SJCRH30 (cell line): ENCODE results near the gene ARMC8. TPM values are rescaled to one million over a fixed set of nuclear protein-coding genes. Genes with fewer than 3 reads are reported as not detected.

Experiments used
- DNase-seq, 2 experiments: peaks; one replicate each; pipeline ENCODE4 v3.0.0-alpha.2; 2015 to 2020
- H3K27ac ChIP-seq: fragments of 250-450 bp; sonication (Bioruptor Pico); 2 replicates; pipeline ENCODE4 v1.5.1; 2020; ENCODE audit warnings: mild to moderate bottlenecking, moderate library complexity
- H3K27me3 ChIP-seq: fragments of 250-450 bp; sonication (Bioruptor Pico); 2 replicates; pipeline ENCODE4 v1.5.1; 2020; ENCODE audit warnings: mild to moderate bottlenecking, moderate library complexity
- H3K36me3 ChIP-seq: fragments of 250-450 bp; sonication (Bioruptor Pico); 2 replicates; pipeline ENCODE4 v1.5.1; 2020; ENCODE audit warnings: mild to moderate bottlenecking, moderate library complexity
- H3K4me1 ChIP-seq: fragments of 250-450 bp; sonication (Bioruptor Pico); 2 replicates; pipeline ENCODE4 v1.5.1; 2020; ENCODE audit warnings: mild to moderate bottlenecking, moderate library complexity
- H3K4me3 ChIP-seq: fragments of 250-450 bp; sonication (Bioruptor Pico); 2 replicates; pipeline ENCODE4 v1.5.1; 2020; ENCODE audit warnings: mild to moderate bottlenecking, moderate library complexity
- H3K9me3 ChIP-seq: fragments of 250-450 bp; sonication (Bioruptor Pico); replicated peaks from 2 replicates; pipeline ENCODE4 v1.5.1; 2020; ENCODE audit warnings: mild to moderate bottlenecking, moderate library complexity
- total RNA-seq: library from RNA; depleted of rRNA; stranded (reverse); fragments of >200 nt; shearing (Covaris generic); gene quantifications from 2 replicates; pipeline ENCODE4 v1.2.3, GENCODE V29; 2014

Gene ARMC8
- total RNA-seq, 1 experiment from 2014 or later: 64.3 TPM

DNA sequence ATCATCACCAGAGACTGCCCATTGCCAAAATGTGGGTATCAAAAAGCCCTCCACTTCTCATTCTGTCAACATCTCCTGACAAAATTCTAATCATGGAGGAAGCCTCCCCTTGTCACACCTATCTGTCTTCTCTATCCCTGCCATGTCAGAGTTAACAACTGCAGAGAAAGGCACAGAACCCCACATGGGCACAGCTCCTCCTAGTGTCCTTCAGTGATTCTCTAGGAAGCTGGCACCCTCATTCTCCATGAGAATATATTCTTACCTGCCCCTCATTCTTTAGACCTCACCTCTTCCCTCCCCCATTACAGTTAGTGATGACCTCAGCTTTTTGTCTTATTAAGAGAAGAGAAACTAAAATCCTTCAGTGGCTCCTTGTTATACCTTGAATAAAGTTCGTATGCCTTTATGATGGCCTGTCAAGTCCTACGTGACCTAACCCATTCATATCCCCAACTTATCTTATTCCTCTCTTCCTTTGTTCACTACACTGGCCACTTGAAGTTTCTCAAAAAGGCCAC, 97.9 kb downstream of the ARMC8 start:
- DNase-seq: no peak
- Histone ChIP-seq H3K4me1 (no peaks in the 10 kb centered on the region), H3K36me3 (peaks cover 24% of the 10 kb centered on the region), H3K27ac (no peak overlapping the region), H3K9me3 (no peaks in the 10 kb centered on the region), H3K4me3 (no peak overlapping the region), H3K27me3 (no peaks in the 10 kb centered on the region)

- H3K27ac ChIP-seq: no peak overlapping the region
- no peak overlapping the region for H3K4me3 ChIP-seq
- no peaks in the 10 kb centered on the region for H3K27me3 ChIP-seq
- H3K4me1 ChIP-seq: no peaks in the 10 kb centered on the region
- H3K36me3 ChIP-seq: peaks cover 32% of the 10 kb centered on the region
- DNase-seq: no peak
- H3K9me3 ChIP-seq: no peaks in the 10 kb centered on the region
These were observed 102.2 kb downstream of the ARMC8 start for GRCh38 chr3:138289260-138289659.

GRCh38 chr3:138289701-138290100, 102.6 kb downstream of the ARMC8 start:
- no peak overlapping the region for H3K4me3 ChIP-seq
- no peak for DNase-seq
- H3K27ac ChIP-seq: no peak overlapping the region
- H3K4me1 ChIP-seq: no peaks in the 10 kb centered on the region
- peaks cover 32% of the 10 kb centered on the region for H3K36me3 ChIP-seq
- no peaks in the 10 kb centered on the region for H3K9me3 ChIP-seq
- H3K27me3 ChIP-seq: no peaks in the 10 kb centered on the region

- no peak for DNase-seq
- no peaks in the 10 kb centered on the region for H3K4me1 ChIP-seq
- no peaks in the 10 kb centered on the region for H3K27me3 ChIP-seq
- H3K4me3 ChIP-seq: no peak overlapping the region
- H3K27ac ChIP-seq: no peak overlapping the region
- H3K9me3 ChIP-seq: no peaks in the 10 kb centered on the region
- H3K36me3 ChIP-seq: peaks cover 20% of the 10 kb centered on the region
These were observed 109.5 kb downstream of the ARMC8 start for GRCh38 chr3:138296639-138297038.

DNA sequence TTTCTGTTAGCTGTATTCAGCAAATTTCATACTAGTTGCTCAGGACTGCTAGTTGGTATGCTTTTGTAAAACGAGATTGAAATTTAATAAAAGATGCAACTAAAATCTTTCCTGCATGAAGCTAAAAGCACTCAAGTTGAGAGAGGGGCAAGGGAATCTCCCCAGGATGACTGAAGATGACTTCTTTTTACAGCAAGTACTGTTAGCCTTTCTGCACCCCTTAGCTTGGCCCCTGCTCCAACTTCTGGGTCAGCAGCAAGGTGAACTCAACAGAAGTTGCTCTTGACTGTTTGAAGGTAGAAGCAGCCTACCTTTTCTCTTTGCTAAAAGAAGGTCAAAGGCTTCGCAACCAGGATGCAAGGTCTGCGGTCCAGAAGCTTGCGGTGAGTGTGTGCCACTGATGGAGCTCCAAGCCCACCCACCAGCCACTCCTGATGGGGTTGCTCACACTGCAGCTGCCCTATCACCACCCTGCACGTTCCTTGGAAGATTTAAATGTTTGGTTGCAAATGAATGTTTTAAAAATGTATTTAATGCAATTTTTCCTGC, 110.0 kb downstream of the ARMC8 start:
- no peaks in the 10 kb centered on the region for H3K4me1 ChIP-seq
- DNase-seq: no peak
- H3K36me3 ChIP-seq: peaks cover 20% of the 10 kb centered on the region
- H3K9me3 ChIP-seq: no peaks in the 10 kb centered on the region
- no peak overlapping the region for H3K4me3 ChIP-seq
- no peak overlapping the region for H3K27ac ChIP-seq
- no peaks in the 10 kb centered on the region for H3K27me3 ChIP-seq

DNA sequence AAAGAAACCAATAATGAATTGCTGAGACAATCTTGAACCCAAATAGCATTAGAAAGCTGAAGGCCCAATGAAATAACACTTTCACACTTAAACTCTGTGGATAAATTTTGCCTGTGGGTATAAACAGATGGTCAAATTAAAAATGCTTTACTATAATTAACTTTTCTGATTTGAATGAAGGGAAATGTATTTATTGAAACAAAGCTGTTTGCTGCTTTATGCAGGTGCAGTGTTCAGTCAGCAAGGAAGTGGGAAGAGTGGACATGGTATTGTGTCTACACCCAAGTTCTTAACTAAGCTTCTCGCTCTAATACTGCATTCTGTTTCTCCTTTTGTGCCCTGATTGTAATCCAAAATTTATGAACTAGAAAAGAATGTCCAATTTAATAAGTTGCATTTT, 110.8 kb downstream of the ARMC8 start:
- Histone ChIP-seq H3K36me3 (peaks cover 19% of the 10 kb centered on the region), H3K4me3 (no peak overlapping the region), H3K9me3 (no peaks in the 10 kb centered on the region), H3K4me1 (no peaks in the 10 kb centered on the region), H3K27me3 (no peaks in the 10 kb centered on the region), H3K27ac (no peak overlapping the region)
- DNase-seq: no peak

DNA sequence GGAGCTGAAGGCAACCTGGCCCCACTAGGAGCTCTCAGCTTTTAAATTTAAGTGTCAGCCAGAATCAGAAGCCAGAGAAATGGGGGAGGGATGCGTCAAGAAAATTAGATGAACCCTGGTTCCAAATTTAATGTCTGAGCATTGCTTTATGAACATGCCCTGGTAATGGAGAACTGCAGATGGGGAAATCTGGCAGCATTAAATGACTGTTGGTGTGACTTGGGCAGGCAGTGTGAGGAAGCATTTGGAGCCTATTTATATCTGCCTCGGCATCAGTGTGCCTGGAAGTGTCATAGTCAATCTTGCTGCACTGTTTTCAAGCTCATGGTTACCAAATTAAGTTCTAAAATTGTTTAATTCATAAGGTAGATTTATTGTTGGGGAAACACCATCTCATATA, 113.5 kb downstream of the ARMC8 start:
- no peaks in the 10 kb centered on the region for H3K9me3 ChIP-seq
- no peak overlapping the region for H3K4me3 ChIP-seq
- no peaks in the 10 kb centered on the region for H3K4me1 ChIP-seq
- H3K36me3 ChIP-seq: peaks cover 16% of the 10 kb centered on the region
- H3K27me3 ChIP-seq: no peaks in the 10 kb centered on the region
- H3K27ac ChIP-seq: no peak overlapping the region
- no peak for DNase-seq

GRCh38 chr3:138303474-138303873, 116.4 kb downstream of the ARMC8 start:
- no peak overlapping the region for H3K27ac ChIP-seq
- peaks cover 5% of the 10 kb centered on the region for H3K9me3 ChIP-seq
- H3K27me3 ChIP-seq: no peaks in the 10 kb centered on the region

DNA sequence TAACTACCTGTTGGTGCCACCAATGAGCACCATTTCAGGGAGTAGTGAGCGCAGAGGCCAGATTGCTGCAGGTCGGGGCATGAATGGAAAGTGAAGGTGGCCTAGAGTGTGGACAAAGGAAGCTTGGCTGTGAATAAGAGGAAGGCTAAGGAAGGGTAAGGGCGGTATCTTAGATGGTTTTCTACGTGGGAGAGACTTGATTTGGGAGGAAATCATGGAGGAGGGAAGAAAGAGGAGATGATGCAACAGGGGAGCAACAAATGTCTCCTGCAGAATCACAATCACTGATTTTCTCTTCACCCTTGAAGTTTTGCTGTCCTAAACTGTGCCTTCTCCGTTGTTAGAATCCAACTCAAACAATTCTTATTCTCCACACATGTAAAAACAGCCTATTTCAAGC, 120.8 kb downstream of the ARMC8 start:
- Histone ChIP-seq H3K4me1 (no peaks in the 10 kb centered on the region), H3K27me3 (no peaks in the 10 kb centered on the region), H3K36me3 (no peaks in the 10 kb centered on the region), H3K4me3 (no peak overlapping the region), H3K27ac (no peak overlapping the region), H3K9me3 (peaks cover 7% of the 10 kb centered on the region)
- no peak for DNase-seq

More at GRCh38 chr3:138303474-138303873, 116.4 kb downstream of the ARMC8 start:
- H3K4me3 ChIP-seq: no peak overlapping the region
- H3K4me1 ChIP-seq: no peaks in the 10 kb centered on the region
- H3K36me3 ChIP-seq: peaks cover 3% of the 10 kb centered on the region; the same call in 1 of the 2 replicates
- DNase-seq: no peak

DNA sequence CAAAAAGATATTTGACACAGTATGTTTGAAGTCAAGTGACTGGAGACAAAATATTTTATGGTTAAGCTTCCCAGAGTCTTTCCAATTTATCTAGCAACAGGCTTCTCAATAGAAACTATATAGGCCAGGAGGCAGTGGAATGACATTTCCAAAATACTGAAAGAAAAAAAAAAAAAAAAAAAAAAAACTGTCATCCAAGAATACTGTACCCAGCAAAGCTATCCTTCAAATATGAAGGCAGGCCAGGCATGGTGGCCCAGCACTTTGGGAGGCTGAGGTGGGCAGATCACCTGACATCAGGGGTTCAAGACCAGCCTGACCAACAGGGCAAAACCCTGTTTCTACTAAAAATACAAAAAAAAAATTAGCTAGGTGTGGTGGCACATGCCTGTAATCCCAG, 121.7 kb downstream of the ARMC8 start:
- H3K27me3 ChIP-seq: no peaks in the 10 kb centered on the region
- no peak overlapping the region for H3K27ac ChIP-seq
- no peaks in the 10 kb centered on the region for H3K4me1 ChIP-seq
- DNase-seq: no peak
- H3K36me3 ChIP-seq: no peaks in the 10 kb centered on the region
- peaks cover 7% of the 10 kb centered on the region for H3K9me3 ChIP-seq
- H3K4me3 ChIP-seq: no peak overlapping the region

- DNase-seq: no peak
- no peaks in the 10 kb centered on the region for H3K27me3 ChIP-seq
- H3K27ac ChIP-seq: no peak overlapping the region
- H3K9me3 ChIP-seq: peaks cover 7% of the 10 kb centered on the region
- H3K36me3 ChIP-seq: no peaks in the 10 kb centered on the region
- H3K4me1 ChIP-seq: no peaks in the 10 kb centered on the region
- no peak overlapping the region for H3K4me3 ChIP-seq
These were observed 123.4 kb downstream of the ARMC8 start for GRCh38 chr3:138310494-138310893.

DNA sequence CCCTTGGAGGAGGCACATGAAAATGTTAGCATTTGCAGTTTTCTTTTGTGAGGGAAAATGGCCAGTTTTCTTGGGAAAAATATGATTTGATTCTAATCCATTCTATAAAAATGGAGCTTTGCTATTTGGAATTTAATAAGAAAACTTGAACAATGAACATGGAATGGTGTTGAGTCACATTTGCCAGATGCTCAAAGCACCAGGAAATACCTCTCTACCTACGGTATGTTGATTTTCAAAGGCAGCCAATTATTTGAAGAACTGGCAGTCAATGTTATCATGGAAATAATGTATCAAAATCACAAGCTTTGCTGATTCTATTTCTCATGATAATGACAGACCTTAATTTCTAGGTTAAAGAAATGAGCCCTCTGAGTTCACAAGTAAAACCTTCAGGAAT, 127.7 kb downstream of the ARMC8 start:
- Histone ChIP-seq H3K4me3 (no peak overlapping the region), H3K4me1 (no peaks in the 10 kb centered on the region), H3K27ac (no peak overlapping the region), H3K9me3 (no peaks in the 10 kb centered on the region), H3K27me3 (no peaks in the 10 kb centered on the region), H3K36me3 (no peaks in the 10 kb centered on the region)
- no peak for DNase-seq

DNA sequence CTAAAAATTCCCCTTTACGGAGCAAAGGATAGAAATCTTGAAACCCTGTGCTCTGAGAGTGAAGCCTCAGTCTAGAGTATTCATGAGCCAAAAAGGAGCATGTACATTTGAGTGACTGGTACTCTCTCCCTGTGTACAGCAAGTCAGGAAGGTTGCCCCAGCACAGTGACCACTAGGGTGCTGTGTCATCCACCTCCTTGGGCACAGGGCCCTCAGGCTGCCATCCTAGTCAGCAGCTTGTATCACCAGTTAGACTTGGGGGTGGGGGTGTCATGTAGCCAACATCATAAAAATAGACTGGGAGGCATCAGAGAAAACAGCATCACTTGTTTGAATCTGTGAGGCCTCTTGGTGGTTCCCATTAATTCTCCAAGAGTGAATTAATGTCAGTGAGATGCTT, 130.6 kb downstream of the ARMC8 start:
- no peaks in the 10 kb centered on the region for H3K27me3 ChIP-seq
- H3K36me3 ChIP-seq: no peaks in the 10 kb centered on the region
- H3K9me3 ChIP-seq: no peaks in the 10 kb centered on the region
- DNase-seq: no peak
- H3K4me3 ChIP-seq: no peak overlapping the region
- no peak overlapping the region for H3K27ac ChIP-seq
- H3K4me1 ChIP-seq: no peaks in the 10 kb centered on the region

GRCh38 chr3:138323971-138324370, 136.9 kb downstream of the ARMC8 start:
- no peaks in the 10 kb centered on the region for H3K36me3 ChIP-seq
- H3K27me3 ChIP-seq: no peaks in the 10 kb centered on the region
- peaks cover 4% of the 10 kb centered on the region; the same call in 1 of the 2 replicates for H3K4me1 ChIP-seq
- no peak overlapping the region for H3K4me3 ChIP-seq
- H3K27ac ChIP-seq: no peak overlapping the region
- DNase-seq: no peak
- no peaks in the 10 kb centered on the region for H3K9me3 ChIP-seq

- Histone ChIP-seq H3K27me3 (no peaks in the 10 kb centered on the region), H3K36me3 (no peaks in the 10 kb centered on the region), H3K27ac (no peak overlapping the region), H3K4me3 (no peak overlapping the region), H3K4me1 (peaks cover 10% of the 10 kb centered on the region), H3K9me3 (no peaks in the 10 kb centered on the region)
- DNase-seq: no peak
These were observed 138.9 kb downstream of the ARMC8 start for GRCh38 chr3:138325990-138326389.

DNA sequence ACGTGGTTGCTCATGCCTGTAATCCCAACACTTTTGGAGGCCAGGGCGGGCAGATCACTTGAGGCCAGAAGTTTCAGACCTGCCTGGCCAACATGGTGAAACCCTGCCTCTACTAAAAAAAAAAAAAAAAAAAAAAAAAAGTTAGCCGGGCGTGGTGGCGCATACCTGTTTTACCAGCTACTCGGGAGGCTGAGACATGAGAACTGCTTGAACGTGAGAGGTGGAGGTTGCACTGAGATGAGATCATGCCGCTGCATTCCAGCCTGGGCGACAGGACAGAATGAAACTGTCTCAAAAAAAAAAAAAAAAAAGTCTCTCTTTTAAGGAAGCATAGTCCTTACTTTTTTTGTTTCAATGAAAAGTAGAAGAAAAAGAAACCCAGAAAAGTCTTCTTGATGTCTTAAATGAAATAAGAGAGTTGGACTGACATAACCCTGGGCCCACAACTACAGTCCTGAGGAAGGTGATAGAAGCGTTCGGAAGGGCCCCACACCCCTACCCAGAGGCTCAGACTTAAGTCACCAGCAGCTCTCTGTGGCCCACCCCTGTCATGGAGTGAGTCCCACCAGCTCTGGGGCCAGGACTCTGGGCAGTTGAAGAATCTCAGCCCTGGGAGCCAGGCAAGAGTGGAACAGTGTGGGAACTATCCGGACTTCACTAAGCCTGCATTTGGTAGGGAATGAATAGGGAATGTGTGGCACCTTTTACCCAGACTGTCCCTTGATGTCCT, 139.9 kb downstream of the ARMC8 start:
- no peak for DNase-seq
- Histone ChIP-seq H3K36me3 (no peaks in the 10 kb centered on the region), H3K27me3 (no peaks in the 10 kb centered on the region), H3K4me1 (peaks cover 18% of the 10 kb centered on the region), H3K4me3 (no peak overlapping the region), H3K27ac (no peak overlapping the region), H3K9me3 (no peaks in the 10 kb centered on the region)
